ENCODE data around the gene YBEY. TPM values are rescaled to one million over a fixed set of nuclear protein-coding genes. Genes with fewer than 3 reads are reported as not detected.

Gene YBEY
- total RNA-seq, 1 donor from 2014 or later = 10.6 TPM

DNA sequence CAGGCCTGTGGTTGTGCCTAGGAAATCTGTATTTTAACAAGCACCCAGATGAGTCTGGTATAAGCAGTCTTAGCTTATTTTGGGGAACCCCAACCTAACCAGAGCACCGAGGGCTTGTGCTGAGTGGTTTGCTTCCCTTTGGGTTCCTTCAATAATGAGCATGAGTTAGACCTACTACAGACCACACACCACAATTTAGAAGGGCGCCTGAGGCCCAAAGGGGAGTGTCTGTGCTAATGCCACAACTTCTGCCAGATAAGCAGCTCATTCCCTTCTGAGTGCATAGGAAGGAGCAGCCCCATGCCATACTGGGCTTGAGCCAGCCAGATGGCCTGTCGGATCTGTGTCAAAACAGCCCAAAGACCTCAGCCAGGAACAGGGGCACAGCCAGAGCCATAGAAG is 42.2 kb upstream of the YBEY start:
- H3K9me3 Mint-ChIP-seq (ENCODE audit: low read depth) = no peaks in the 10 kb centered on the region
- H3K27me3 Mint-ChIP-seq (ENCODE audit: low read depth) = no peaks in the 10 kb centered on the region
- DNase-seq (ENCODE audit: low spot score) = no peak
- H3K27ac Mint-ChIP-seq (ENCODE audit: unreplicated experiment) = no peak overlapping the region
- peaks cover 45% of the 10 kb centered on the region for H3K36me3 Mint-ChIP-seq (ENCODE audit: low read depth)
- H3K4me3 Mint-ChIP-seq (ENCODE audit: unreplicated experiment) = no peak overlapping the region
- H3K4me1 Mint-ChIP-seq (ENCODE audit: low read depth) = no peaks in the 10 kb centered on the region
- TF ChIP-seq, protein P1, sequence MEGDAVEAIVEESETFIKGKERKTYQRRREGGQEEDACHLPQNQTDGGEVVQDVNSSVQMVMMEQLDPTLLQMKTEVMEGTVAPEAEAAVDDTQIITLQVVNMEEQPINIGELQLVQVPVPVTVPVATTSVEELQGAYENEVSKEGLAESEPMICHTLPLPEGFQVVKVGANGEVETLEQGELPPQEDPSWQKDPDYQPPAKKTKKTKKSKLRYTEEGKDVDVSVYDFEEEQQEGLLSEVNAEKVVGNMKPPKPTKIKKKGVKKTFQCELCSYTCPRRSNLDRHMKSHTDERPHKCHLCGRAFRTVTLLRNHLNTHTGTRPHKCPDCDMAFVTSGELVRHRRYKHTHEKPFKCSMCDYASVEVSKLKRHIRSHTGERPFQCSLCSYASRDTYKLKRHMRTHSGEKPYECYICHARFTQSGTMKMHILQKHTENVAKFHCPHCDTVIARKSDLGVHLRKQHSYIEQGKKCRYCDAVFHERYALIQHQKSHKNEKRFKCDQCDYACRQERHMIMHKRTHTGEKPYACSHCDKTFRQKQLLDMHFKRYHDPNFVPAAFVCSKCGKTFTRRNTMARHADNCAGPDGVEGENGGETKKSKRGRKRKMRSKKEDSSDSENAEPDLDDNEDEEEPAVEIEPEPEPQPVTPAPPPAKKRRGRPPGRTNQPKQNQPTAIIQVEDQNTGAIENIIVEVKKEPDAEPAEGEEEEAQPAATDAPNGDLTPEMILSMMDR (IDR thresholded peaks at IDR 0.05) = no peak

DNA sequence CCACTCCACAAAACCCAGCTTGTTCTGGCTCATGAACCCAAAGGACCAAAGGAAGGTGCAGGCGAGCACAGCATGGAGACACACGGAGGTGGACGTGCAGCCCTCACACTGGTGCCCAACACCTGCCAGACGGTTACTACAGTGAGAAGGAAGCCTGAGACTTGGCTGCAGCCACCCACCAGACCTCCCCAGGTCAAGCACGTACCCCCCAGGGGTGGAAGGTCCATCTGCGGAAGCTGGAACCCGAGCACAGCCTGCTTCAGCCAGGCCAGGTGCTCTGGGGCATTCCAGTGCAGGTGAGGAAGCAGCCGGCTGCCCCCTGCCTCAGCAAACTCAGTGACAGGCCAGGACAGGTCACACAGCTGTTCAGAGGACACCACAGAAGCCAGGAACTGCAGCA is 41.5 kb upstream of the YBEY start:
- Mint-ChIP-seq H3K27me3 (ENCODE audit: low read depth) (no peaks in the 10 kb centered on the region), H3K4me3 (ENCODE audit: unreplicated experiment) (no peak overlapping the region), H3K9me3 (ENCODE audit: low read depth) (no peaks in the 10 kb centered on the region), H3K36me3 (ENCODE audit: low read depth) (peaks cover 41% of the 10 kb centered on the region), H3K4me1 (ENCODE audit: low read depth) (no peaks in the 10 kb centered on the region), H3K27ac (ENCODE audit: unreplicated experiment) (no peak overlapping the region)
- no peak for DNase-seq (ENCODE audit: low spot score)
- TF ChIP-seq, protein P1 (IDR thresholded peaks at IDR 0.05) = no peak

DNA sequence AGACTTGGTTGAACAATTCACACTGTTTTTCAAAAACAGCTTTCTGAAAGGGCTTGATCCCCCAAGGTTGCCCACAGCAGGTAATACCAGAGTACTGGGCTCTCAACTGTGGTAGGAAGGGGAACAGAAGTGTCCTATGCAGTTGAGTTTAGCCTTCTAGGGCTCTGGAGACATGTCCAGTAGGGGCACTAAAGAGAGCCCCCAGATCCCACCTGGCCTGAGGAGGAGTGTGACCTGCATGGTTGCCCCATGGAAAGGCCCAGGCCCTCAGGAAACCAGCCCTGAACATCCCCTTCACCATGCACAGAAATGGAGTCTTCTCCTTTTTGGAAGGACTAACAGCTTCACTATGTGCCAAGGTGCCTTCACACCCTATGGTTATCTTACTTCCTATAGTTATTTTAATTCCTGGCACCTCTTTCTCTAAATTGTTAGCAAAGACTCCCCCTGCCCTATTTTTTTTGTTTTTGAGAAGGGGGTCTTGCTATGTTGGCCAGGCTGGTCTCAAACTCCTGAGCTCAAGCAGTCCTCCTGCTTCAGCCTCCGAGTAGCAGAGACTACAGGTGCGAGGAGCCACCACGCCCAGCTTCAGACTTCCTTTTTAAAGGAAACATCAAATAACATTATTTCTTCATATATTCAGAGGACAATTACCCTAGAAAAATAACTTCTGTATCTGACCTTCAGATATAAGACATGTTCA is 40.8 kb upstream of the YBEY start:
- Mint-ChIP-seq H3K27me3 (ENCODE audit: low read depth) (no peaks in the 10 kb centered on the region), H3K4me3 (ENCODE audit: unreplicated experiment) (no peak overlapping the region), H3K36me3 (ENCODE audit: low read depth) (peaks cover 40% of the 10 kb centered on the region), H3K4me1 (ENCODE audit: low read depth) (no peaks in the 10 kb centered on the region), H3K9me3 (ENCODE audit: low read depth) (no peaks in the 10 kb centered on the region), H3K27ac (ENCODE audit: unreplicated experiment) (no peak overlapping the region)
- TF ChIP-seq, protein P1 (IDR thresholded peaks at IDR 0.05) = no peak
- DNase-seq (ENCODE audit: low spot score) = no peak

DNA sequence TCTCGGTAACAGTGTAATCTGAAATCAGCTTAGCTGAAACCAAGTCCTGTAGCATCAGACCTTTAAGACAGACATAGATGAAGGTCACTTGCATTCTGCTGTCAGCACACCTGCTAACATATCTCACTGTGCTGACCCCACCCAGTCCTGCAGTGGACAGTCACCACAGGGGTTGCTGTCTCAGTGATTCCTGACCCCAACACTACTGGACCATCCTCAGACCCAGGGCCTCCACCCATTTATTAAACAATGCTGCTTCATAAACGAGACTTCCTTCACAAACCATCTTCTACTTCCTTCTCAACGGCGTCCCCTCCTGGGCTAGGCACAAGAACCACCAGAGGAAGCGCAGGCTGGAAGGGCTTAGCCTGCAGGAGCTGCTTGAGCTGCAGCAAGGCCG is 39.8 kb upstream of the YBEY start:
- no peak overlapping the region for H3K4me3 Mint-ChIP-seq (ENCODE audit: unreplicated experiment)
- TF ChIP-seq, protein P1 (IDR thresholded peaks at IDR 0.05) = no peak
- H3K36me3 Mint-ChIP-seq (ENCODE audit: low read depth) = peaks cover 43% of the 10 kb centered on the region
- no peak overlapping the region for H3K27ac Mint-ChIP-seq (ENCODE audit: unreplicated experiment)
- H3K9me3 Mint-ChIP-seq (ENCODE audit: low read depth) = no peaks in the 10 kb centered on the region
- DNase-seq (ENCODE audit: low spot score) = no peak
- H3K4me1 Mint-ChIP-seq (ENCODE audit: low read depth) = no peaks in the 10 kb centered on the region
- H3K27me3 Mint-ChIP-seq (ENCODE audit: low read depth) = no peaks in the 10 kb centered on the region

DNA sequence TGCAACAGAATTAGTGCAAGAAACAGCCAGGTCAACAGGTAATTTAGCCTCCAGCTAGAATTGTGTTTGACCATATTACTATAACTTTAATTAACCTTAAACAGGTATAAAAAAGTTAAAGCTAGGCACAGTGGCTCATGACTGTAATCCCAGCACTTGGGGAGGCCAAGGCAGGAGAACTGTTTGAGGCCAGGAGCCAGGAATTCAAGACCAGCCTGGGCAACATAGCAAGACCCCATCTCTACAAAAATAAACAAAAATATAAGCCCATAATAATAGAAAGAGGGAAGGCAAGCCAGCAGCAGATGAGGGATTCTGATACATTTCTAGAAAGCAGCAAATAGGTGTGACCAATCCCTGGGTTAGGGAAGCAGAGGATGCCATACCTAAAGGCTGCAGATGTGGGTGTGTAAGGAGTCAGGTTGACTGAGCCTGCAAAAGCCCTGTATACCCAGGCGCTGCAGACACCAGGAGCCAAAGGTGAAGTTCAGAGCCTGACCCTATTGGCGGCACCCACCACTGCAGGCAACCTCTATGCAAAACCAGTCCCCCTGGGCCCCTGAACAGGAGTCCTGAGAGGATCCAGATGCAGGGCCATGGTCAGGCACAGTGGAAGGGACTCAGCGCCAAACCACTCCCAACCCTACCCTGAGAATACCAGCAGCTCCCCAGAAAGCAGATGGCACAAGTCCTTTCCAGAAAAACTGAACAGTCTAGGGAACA is 38.3 kb upstream of the YBEY start:
- DNase-seq (ENCODE audit: low spot score) = no peak
- Mint-ChIP-seq H3K4me1 (ENCODE audit: low read depth) (no peaks in the 10 kb centered on the region), H3K4me3 (ENCODE audit: unreplicated experiment) (no peak overlapping the region), H3K27ac (ENCODE audit: unreplicated experiment) (no peak overlapping the region), H3K27me3 (ENCODE audit: low read depth) (no peaks in the 10 kb centered on the region), H3K9me3 (ENCODE audit: low read depth) (no peaks in the 10 kb centered on the region), H3K36me3 (ENCODE audit: low read depth) (peaks cover 35% of the 10 kb centered on the region)
- TF ChIP-seq, protein P1 (IDR thresholded peaks at IDR 0.05) = no peak

Data from chondrocyte (in vitro differentiated cells).